Epithelial cell of proximal tubule (primary cell): ENCODE results near the gene GLDC. TPM values are rescaled to one million over a fixed set of nuclear protein-coding genes. Genes with fewer than 3 reads are reported as not detected.

Experiments
- DNase-seq: peaks from one replicate; pipeline ENCODE4 v3.0.0-alpha.2; 2011; ENCODE audit warnings: low read depth
- H3K4me3 ChIP-seq: 2 replicates; pipeline ENCODE4 v1.5.1; 2011; ENCODE audit warnings: low read depth, mild to moderate bottlenecking, low read length
- CTCF ChIP-seq: conservative IDR thresholded peaks from 2 replicates; pipeline ENCODE4 v1.5.1; 2012; ENCODE audit warnings: low read depth, mild to moderate bottlenecking, low read length
- total RNA-seq: library from RNA; depleted of rRNA; stranded (reverse); fragments of >200 nt; gene quantifications from 2 replicates; pipeline ENCODE4 v1.2.3, GENCODE V29; 2015

Gene GLDC
- total RNA-seq, 1 donor from 2014 or later, result 58.2 TPM

GRCh38 chr9:6609497-6610016 lies 36.0 kb downstream of the GLDC start:
- no peak overlapping the region for H3K4me3 ChIP-seq

GRCh38 chr9:6605202-6605601 lies 40.3 kb downstream of the GLDC start:
- H3K4me3 ChIP-seq, result no peak overlapping the region
- no peak for TF ChIP-seq CTCF
- DNase-seq, result no peak

More at GRCh38 chr9:6609497-6610016, 36.0 kb downstream of the GLDC start:
- TF ChIP-seq CTCF, result no peak
- no peak for DNase-seq

- H3K4me3 ChIP-seq, result no peak overlapping the region
- DNase-seq, result no peak
- TF ChIP-seq CTCF, result no peak
Observed at GRCh38 chr9:6600426-6600825, 45.1 kb downstream of the GLDC start.

- no peak overlapping the region for H3K4me3 ChIP-seq
- no peak for TF ChIP-seq CTCF
- DNase-seq, result no peak
Observed at GRCh38 chr9:6600006-6600405, 45.5 kb downstream of the GLDC start.

- TF ChIP-seq CTCF, result no peak
- peak; percentile 1 for DNase-seq
- no peak overlapping the region for H3K4me3 ChIP-seq
Observed at GRCh38 chr9:6598249-6598725, 47.2 kb downstream of the GLDC start.

GRCh38 chr9:6592791-6593190 lies 52.7 kb downstream of the GLDC start:
- no peak for TF ChIP-seq CTCF
- DNase-seq, result no peak
- no peak overlapping the region for H3K4me3 ChIP-seq

- TF ChIP-seq CTCF, result no peak
- no peak overlapping the region for H3K4me3 ChIP-seq
- DNase-seq, result no peak
Observed at GRCh38 chr9:6592231-6592630, 53.3 kb downstream of the GLDC start.
